A172 (cell line): Measurements from ENCODE around the gene CXCR3. TPM values are rescaled to one million over a fixed set of nuclear protein-coding genes. Genes with fewer than 3 reads are reported as not detected.
A peak's percentile ranks its signal among the peaks of the same experiment; 100 is the strongest.

Experiments used
- DNase-seq: peaks from one replicate; pipeline ENCODE4 v3.0.0-alpha.2; 2015; ENCODE audit warnings: low spot score
- total RNA-seq: library from RNA; depleted of rRNA; stranded (reverse); fragments of >200 nt; shearing (Covaris generic); gene quantifications from 2 replicates; pipeline ENCODE4 v1.2.3, GENCODE V29; 2014

The CXCR3 gene
- total RNA-seq, 1 experiment from 2014 or later, result not detected

DNA sequence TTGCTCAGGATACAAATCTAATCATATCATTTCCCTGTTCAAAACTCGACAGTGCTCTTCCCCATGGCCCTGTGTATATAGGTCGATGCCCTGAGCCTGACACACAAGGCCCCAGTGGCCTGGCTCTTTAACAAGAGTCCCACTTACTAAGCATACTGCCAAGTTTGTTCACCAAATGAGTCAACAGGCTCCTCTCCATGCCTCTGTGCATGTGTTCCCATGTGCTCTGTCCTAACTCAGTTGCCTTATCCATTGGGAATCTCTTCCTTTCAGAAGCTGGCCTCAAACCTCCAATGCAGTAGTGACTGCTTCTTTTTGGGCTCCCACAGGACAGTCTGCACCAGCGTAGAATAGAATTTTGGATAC lies 18.9 kb upstream of the CXCR3 start:
- DNase-seq, result no peak

DNA sequence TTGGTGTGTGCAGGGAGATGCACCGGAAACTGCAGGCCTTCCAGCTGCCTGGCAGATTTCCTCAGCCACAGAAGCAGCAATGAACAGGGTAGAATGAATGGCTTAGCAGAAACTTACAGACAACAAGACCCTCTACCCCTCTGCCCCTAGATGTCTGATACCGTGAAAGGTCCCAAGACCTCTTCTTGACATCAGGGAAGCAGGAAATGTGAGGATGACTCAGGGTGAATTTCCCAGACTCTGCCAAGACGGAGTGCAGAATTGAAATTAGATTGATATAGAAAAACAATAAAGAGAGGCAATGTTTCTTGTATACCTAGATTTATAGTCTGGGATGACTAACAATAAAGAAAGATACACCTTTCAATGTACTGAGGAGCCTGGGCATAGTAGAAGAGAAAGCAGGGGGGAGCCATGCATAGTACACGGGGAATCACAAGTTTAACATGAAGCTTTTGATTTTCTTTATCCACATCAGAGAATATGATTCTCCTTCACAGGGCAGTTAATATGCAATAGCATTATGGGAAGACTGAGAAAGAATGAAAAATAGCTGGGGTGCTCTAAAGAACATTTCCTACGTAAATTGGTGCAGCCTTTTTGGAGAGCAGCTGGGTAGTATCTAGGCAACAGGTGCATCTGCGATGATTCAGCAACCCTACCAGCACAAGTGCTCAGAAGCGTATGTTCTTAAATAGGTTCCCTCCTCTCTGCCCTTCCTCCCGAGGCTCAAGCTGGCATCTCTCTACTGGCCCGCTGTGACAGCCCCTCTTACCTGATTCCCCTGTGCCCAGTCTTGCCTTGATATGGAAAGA lies 18.3 kb upstream of the CXCR3 start:
- no peak for DNase-seq

DNA sequence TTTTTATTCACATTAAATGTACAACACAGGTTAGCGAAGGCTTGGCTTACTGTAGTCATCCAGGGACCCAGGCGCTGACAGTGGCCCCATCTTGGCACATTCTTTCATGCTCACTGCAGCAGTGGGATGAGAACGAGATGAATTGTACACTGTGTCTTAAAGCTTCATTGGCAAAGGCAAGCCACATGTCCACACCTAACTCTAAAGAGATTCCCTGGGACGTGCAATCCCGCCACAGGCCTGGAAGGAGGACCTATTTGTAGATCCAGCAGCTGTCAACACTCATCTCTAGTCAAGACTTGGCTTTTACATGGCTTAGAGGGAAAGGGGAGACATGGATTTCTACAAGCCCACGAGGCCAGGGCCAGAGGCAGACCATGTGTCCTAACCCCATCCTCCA lies 16.1 kb upstream of the CXCR3 start:
- DNase-seq, result no peak

DNA sequence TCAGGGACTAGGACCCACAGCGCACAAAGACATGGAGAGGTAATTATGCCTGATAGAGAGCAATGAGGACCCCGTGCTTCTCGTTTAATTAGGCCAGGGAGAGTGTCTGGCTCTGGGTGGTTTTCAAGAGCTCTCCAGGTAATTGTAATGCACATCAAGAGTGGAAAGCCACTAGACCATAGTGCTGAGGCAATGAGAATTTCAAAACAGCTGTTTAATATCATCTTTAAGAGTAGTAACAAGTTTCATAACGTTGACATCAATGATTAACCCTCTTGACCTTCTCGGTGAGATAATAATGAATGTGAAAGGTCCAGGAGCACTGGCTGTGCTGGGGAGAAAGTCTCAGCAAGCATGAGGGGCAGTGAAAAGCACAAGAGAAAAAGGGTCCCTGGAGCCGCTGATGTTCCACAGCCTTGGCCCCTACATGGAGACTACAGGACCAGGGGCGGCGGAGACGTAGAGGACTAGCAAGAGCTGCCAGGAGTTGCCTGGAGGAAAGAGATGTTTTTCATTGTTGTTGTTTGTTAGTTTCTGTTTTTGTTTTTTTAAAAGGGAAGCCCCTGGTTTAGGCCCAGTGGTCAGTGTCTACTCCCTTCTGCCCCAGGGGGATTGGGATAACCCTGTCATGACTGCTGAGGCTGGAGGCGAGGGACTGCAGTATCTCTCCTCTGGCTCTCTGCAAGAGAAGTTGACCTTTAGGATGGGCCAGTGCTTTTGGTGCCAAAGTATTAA lies 14.8 kb upstream of the CXCR3 start:
- DNase-seq, result no peak

DNA sequence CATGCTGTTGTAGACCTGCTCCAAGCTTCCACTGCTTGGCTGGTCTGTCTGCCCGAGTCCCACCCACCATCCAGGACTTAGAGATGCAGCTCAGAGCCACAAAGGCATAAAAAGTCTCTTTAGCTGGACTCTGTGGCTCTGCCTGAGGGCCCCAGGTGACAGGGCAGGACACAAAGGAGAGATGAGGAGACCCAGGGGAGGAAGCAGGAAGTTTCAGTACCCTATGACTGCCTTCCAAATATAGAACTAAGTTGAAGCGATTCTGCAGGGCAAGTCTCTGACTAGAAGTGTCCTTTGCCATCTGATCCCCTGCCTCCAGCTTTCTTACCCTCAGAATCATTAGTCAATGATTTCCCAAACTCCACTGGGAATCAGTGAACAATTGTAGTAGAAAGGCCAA lies 11.2 kb upstream of the CXCR3 start:
- DNase-seq, result no peak

DNA sequence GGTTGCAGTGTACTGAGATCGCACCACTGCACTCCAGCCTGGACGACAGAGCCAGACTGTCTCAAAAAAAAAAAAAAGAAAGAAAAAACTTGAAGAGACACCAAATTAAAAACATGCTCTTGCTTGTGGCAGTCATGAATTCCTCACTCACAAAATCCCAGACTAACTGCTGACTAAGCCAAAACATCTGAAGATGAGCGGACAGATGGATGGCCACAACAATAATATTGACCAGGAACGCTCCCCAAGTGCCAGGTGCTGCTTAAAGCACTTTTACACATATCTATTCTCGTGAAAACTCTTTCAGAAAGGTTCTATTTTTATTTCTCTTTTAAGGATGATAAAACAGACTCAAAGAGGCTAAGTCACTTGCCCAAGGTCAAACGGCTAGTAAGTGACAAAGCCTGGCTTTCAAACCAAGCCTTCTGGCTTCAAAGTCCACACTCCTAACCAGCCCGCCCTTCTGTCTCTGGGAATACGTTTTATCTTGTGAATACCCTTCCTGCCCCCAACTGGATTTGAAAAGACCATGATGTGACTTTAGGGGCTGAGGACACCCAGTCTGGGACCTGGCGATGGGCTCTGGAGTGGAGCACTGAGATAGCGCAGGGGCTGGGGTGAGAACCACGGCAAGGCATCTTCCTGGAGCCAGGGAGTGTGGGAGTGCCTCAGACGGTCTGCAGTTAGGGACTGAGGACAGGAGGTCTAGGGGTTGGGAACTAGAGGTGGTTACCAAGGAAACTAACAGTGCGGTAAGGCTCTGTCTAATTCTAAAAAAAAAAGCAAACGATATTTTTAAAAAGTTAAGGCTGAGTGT lies 9.5 kb upstream of the CXCR3 start:
- DNase-seq, result no peak

DNA sequence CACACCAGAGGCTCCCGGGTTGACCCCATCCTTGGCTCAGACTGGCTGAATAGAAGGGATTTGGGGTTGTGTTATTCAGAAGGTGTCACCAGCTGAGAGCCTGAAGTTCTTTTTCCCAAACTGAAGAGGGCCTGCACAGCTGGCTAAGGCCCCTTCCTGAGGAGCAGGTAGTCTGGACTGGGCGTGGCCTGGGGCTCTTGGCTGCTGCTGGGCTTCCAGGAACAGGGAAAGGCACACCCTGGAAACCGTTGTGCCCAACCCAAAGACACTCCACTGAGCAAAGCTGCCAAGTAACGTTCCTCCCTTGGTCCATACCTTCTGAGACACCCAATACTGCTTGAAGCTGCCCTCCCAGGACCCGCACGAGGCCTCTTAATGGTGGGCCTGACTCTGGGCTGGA lies 8.3 kb upstream of the CXCR3 start:
- DNase-seq, result no peak

DNA sequence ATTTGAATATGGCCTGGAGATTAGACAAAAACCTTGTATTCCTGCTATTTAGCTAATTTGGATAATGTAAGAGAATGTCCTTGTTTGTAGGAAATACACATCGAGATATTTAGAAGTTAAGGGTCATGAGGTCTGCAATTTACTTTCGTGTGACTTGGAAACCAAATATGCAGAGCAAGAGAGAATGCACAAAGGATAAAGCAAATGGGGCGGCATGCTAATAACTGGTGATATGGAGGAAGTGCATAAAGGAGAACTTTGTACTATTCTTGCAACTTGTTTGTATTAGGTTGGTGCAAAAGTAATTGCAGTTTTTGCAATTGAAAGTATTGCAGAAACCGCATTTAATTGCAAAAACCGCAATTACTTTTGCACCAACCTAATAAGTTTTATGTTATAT lies 7.2 kb upstream of the CXCR3 start:
- DNase-seq, result no peak

DNA sequence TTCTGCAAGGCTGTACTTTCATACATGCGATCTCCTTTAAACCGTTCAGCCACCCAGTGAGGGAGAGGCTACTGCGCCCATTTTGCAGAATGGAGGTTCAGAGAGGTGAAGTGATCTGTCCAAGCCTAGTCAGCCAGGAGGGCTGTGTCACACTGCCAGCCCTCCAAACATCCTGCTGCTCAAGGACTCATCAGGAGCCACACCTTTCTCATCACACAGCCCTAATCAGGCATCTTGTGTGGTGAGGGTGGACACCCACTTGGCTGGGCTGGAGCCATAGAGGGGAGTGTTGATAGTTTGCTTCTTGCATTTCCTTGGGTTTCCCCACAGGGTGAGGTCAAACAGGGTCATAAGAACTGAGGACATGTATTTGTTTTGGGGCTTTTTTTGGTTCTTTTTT lies 5.4 kb upstream of the CXCR3 start:
- no peak for DNase-seq

DNA sequence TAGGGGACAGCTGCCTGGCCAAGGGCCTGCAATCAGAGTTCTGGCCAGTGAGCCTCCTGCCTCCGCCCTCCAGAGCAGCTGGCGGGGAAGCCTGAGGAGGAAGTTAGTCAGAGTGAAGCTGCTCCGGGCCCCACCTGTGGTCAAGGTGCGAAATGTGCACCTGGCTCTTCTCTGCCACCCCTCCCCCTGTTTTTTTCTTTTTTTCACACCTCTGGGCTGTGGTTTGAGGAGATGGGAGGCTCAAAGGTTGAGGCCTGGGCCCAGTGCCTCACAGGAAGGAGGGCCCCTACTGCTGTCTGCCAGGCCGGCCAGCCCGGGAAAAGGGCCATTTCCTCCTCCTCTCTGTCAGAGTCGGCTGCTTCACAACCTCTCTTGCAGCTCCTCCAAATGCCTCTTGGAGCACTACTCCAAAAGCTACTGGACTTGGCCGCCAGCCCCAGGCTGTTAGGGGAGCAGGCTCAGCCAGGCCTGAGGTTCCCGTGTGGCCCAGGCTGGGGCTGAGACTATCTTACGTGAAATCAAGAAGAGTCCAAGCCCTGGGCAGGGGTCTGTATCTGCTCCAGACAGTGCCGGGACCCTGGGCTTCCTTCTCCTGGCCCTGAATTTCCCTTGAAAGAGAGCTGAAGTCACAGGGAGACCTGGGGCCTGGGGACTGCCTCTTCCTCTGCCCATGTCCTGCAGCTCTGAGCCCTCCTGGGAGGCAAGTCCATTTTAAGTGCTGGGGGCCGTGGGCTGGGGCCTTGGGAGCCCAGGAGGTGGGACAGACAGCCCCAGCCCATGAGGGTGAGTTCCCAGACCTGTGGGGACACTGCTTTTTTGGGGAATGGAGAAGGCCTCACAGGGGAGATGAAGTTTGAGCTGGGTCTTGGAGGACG lies 4.5 kb upstream of the CXCR3 start:
- DNase-seq, result peak; percentile 22

DNA sequence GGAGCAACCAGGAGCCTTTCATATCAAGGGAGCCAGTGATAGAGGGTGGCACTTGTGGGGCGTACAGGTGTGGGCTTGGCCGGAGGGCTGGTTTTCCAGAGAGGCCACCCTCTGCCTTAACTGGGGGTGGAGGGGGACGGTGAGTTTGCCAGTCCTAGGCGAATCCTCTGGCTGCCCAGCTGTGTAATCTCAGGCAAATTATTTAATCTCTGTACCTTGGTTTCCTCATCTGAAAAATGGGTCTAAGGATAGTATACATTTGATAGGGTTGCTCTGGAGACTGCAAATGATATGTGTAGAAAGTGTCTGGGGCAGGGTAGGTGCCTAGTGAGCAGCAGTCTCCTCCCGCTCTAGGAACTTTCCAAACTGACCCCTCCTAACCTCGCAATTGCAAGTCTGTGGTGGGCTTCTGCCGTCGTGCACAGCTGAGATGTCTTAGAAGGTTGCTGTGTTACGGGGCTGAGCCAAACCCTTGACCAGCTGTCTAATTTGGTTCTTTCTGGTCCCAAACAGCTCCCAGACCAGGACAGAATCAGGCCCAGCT lies 3.8 kb upstream of the CXCR3 start:
- DNase-seq, result no peak

DNA sequence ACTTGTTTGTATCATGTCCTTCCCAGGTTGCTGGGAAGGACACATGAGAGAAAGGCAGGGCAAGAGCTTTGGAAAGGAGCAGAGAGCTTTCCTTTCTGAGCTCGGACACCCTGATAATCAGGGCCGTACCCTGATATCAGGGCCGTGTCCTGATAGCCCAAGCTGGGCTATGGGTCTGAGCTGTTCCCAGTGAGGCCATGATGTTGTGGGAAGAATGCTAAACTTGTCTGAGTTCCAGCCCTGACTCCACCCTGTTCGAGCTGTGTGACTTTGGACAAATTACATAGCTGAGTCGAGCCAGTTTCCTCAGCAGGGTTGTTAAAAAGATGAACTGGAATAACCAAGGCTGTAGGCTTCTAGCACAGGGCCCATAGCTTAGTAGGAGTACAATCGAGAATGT lies 3.3 kb upstream of the CXCR3 start:
- DNase-seq, result no peak

DNA sequence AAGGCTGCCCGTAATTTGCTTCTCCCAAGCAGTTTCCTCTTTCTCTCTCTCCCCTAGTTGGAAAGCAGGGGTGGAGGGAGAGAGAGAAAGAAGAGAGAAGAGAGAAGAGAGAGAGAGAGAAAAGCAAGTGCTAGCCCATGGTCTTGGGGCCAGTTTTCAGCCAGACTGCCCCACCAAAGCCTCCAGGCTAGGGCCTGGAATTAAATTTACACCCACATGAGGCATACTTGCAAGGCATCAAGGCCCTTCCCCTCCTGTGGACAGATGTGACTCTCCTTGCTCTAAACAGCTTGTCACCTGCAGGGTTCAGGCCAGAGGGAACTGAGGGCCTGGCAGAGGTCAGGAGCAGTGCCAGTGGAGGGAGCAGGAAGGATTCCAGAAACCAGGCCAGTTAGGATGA lies 1.7 kb upstream of the CXCR3 start:
- no peak for DNase-seq

DNA sequence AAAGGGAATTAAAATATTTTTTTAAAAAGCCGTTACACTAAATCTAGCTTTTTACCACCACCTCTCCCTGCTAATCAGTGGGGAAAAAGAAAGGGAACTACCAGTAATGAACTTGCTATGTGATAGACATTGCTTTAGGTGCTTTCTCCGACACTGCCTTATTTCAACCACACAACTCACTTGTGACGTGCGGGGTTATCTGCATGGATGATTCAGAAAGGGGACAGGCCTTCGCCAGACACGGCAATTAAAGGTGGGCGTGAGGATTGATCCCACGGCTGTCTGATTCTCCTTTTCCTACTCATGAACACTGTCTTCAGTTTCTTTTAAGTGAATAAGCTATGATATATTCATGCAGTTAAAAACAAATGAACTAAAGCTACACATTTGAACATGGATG lies 882 bp upstream of the CXCR3 start:
- DNase-seq, result no peak

DNA sequence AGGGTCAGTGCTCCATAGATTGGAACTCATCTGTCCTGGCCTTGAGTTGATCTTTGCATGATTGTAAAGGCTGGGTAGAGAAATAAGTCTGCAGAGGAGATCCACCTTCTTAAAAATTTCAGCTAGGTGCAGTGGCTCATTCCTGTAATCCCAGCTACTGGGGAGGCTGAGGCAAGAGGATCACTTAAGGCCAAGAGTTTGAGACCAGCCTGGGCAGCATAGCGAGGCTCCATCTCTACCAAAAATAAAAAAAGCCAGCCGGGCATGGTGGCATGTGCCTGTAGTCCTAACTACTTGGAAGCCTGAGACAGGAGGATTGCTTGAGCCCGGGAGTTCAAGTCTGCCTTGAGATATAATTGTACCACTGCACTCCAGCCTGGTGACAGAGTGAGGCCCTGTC lies 476 bp upstream of the CXCR3 start:
- no peak for DNase-seq

DNA sequence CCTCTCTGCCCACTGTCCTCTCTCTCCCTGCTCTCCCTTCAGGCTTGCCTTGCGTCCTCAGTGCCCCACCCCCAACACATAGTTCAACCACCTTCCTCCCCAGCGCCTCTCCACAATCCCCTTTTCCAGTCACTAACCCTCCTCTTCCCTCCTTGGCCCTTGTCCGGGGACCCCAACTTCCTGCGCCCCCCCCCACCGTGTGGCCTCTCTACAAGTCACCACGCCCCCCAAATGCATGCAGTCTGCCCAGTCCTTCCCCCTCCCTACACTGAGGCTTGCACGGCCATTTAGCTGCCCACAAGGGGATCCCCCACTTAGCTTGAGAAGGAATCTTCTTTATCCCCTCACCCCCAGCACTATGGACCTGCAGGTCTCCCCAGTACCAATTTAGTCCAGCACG lies 569 bp downstream of the CXCR3 start:
- no peak for DNase-seq

DNA sequence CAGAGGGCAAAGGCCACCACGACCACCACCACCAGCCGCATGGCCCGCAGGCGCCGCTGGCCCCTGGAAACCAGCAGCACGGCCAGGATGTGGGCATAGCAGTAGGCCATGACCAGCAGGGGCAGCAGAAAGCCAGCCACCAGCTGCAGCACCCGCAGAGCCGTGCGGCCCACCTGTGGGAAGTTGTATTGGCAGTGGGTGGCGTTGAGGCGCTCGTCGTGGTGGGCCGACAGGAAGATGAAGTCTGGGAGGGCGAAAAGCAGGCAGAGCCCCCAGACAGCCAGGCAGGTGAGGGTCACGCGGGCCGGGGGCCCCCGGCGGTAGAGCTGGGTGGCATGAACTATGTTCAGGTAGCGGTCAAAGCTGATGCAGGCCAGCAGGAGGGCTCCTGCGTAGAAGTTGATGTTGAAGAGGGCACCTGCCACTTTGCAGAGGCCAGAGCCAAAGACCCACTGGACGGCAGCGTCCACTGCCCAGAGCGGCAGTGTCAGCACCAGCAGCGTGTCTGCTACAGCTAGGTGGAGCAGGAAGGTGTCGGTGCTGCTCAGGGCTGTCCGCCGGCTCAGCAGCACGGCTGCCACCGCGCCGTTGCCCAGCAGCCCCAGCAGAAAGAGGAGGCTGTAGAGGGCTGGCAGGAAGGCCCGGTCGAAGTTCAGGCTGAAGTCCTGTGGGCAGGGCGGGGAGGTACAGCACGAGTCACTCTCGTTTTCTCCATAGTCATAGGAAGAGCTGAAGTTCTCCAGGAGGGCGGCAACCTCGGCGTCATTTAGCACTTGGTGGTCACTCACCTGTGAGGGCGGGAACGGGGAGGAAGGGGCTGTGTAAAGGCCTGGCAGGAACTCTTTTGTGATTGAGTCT lies 1.4 kb downstream of the CXCR3 start:
- no peak for DNase-seq

DNA sequence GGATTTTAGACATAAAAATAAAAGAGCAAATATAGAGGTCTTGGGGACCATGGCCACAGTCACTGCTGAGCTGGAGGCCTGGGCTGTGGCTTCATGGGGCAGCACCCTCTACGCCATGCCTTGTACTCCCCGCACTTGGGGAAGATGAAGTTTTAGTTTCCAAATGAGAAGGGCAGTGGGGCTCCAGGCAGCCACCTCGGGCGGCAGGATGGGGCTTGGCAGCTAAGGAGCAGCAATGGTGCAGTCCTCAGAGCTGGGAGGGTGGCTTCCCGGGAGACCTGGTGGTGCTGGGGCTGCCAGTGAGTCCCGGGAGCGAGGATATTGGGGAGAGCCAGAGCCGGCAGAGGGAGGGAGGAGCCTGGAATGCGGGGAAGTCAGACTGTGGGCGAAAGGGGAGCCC lies 2.4 kb downstream of the CXCR3 start:
- DNase-seq, result no peak

DNA sequence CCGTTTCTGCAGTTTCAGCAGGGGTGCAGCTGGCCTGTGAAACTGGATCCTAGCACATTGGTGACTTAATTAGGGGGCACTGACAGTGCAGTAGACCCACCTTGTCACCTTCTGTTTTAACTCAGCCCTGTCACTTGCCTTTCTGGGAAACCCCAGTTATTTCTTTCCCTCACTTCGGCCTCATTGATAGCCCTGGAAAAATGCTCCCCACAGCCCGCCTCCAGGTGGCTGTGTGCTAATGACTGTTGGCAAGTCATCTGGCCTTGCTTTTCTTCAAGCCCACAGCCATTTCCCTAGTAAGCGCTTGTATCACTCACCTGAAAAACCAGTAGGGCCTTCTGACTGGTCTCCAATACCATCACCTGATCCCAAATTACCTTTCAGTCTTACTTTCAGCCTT lies 3.3 kb downstream of the CXCR3 start:
- no peak for DNase-seq

DNA sequence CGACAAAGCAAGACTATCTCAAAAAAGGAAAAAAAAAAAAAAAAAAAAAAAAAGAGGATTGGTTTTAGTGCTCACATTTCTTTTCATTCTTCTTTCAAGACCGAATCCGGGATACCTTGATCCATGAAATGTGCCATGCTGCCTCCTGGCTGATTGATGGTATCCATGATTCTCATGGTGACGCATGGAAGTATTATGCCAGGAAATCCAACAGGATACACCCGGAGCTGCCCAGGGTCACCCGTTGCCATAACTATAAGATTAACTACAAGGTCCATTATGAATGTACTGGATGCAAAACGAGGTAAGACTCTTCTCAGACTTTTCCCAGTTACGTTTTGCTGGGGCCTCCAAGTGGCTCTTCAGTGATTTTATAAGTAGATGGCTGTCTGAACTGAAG lies 6.1 kb downstream of the CXCR3 start:
- no peak for DNase-seq
